ENCODE measurements around the gene FLNA.

Gene FLNA

GRCh38 chrX:154380153-154380552 lies 5.7 kb upstream of the FLNA start:
- Histone ChIP-seq H3K79me1 (ENCODE audit: low read length) (no peaks in the 10 kb centered on the region), H3K79me2 (ENCODE audit: control insufficient read depth, insufficient read depth, low read length) (peaks cover 4% of the 10 kb centered on the region), H3K18ac (ENCODE audit: low read length) (no peak overlapping the region), H3K36me3 (ENCODE audit: control insufficient read depth, insufficient read depth, low read length) (no peaks in the 10 kb centered on the region), H3K4me2 (ENCODE audit: low read length) (peak overlapping the region; percentile 54), H4K5ac (ENCODE audit: low read length) (no peak overlapping the region), H2BK15ac (replicated peaks; ENCODE audit: low read depth) (no peak overlapping the region), H3K4ac (ENCODE audit: low read depth, low read length) (no peak overlapping the region), H3K27ac (ENCODE audit: low read depth, low read length) (no peak overlapping the region), H3K56ac (ENCODE audit: low read length) (peak overlapping the region; percentile 86), H3K4me1 (ENCODE audit: control insufficient read depth, low read depth, low read length) (no peaks in the 10 kb centered on the region), H4K8ac (ENCODE audit: low read depth, low read length) (no peak overlapping the region), H3K23ac (ENCODE audit: low read length) (no peak overlapping the region), H2BK5ac (ENCODE audit: low read length) (no peak overlapping the region), H2AK5ac (ENCODE audit: low read length) (no peak overlapping the region), H3K27me3 (ENCODE audit: insufficient read depth, low read length, poor library complexity) (no peaks in the 10 kb centered on the region), H2BK120ac (ENCODE audit: low read depth, low read length) (no peak overlapping the region), H3K9ac (ENCODE audit: low read length) (peak overlapping the region; percentile 80), H3K4me3 (ENCODE audit: low read length) (peak overlapping the region; percentile 71)
- DNase-seq, result no peak
- WGBS (ENCODE audit: extremely low coverage, insufficient coverage, low lambda C conversion rate), result no CpG with 5 or more reads among the region's 13 CpGs

DNA sequence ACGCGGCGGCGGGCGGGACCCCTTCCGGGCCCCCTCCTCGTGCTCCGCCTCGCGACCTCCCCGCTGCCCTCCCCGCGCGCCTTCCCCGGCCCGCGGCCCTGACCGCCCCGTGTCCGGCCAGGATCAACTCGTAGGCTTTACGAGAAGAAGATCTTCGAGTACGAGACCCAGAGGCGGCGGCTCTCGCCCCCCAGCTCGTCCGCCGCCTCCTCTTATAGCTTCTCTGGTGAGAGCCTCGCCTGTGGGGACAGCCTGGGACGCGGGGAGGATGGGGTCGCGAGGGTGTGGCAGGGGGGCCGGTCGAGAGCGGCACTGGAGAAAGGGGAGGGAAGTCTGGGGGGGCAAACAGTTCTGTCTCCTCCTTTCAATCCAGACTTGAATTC lies 5.1 kb upstream of the FLNA start:
- Histone ChIP-seq H4K5ac (ENCODE audit: low read length) (no peak overlapping the region), H3K4ac (ENCODE audit: low read depth, low read length) (no peak overlapping the region), H2BK120ac (ENCODE audit: low read depth, low read length) (no peak overlapping the region), H3K23ac (ENCODE audit: low read length) (peak overlapping the region; percentile 24), H3K27ac (ENCODE audit: low read depth, low read length) (peak overlapping the region; percentile 43), H3K4me1 (ENCODE audit: control insufficient read depth, low read depth, low read length) (no peaks in the 10 kb centered on the region), H3K4me3 (ENCODE audit: low read length) (peak overlapping the region; percentile 71), H4K8ac (ENCODE audit: low read depth, low read length) (no peak overlapping the region), H3K4me2 (ENCODE audit: low read length) (peak overlapping the region; percentile 54), H3K18ac (ENCODE audit: low read length) (peak overlapping the region; percentile 22), H2AK5ac (ENCODE audit: low read length) (no peak overlapping the region), H2BK15ac (replicated peaks; ENCODE audit: low read depth) (no peak overlapping the region), H3K9ac (ENCODE audit: low read length) (peak overlapping the region; percentile 80), H2BK5ac (ENCODE audit: low read length) (no peak overlapping the region), H3K79me2 (ENCODE audit: control insufficient read depth, insufficient read depth, low read length) (peaks cover 4% of the 10 kb centered on the region), H3K56ac (ENCODE audit: low read length) (peak overlapping the region; percentile 86), H3K36me3 (ENCODE audit: control insufficient read depth, insufficient read depth, low read length) (no peaks in the 10 kb centered on the region), H3K27me3 (ENCODE audit: insufficient read depth, low read length, poor library complexity) (no peaks in the 10 kb centered on the region), H3K79me1 (ENCODE audit: low read length) (no peaks in the 10 kb centered on the region)
- no peak for DNase-seq
- no CpG with 5 or more reads among the region's 38 CpGs for WGBS (ENCODE audit: extremely low coverage, insufficient coverage, low lambda C conversion rate)

GRCh38 chrX:154378799-154379568 lies 4.5 kb upstream of the FLNA start, which contains the start of gene EMD:
Gene EMD, plus strand, starts transcription at chrX:154379295. Its CDS starts 190 bp downstream, at chrX:154379485.
- Histone ChIP-seq H3K23ac (ENCODE audit: low read length) (peak within 1 kb of the TSS; percentile 24), H3K4me3 (ENCODE audit: low read length) (peak within 1 kb of the TSS; percentile 71), H3K27ac (ENCODE audit: low read depth, low read length) (peak within 1 kb of the TSS; percentile 94), H2AK5ac (ENCODE audit: low read length) (no peak within 1 kb of the TSS), H3K4me2 (ENCODE audit: low read length) (peak within 1 kb of the TSS; percentile 54), H2BK5ac (ENCODE audit: low read length) (no peak within 1 kb of the TSS), H4K5ac (ENCODE audit: low read length) (no peak within 1 kb of the TSS), H2BK120ac (ENCODE audit: low read depth, low read length) (no peak within 1 kb of the TSS), H3K4ac (ENCODE audit: low read depth, low read length) (peak within 1 kb of the TSS; percentile 92), H3K4me1 (ENCODE audit: control insufficient read depth, low read depth, low read length) (no peaks in the 10 kb centered on the region), H3K9ac (ENCODE audit: low read length) (peak within 1 kb of the TSS; percentile 82), H3K79me2 (ENCODE audit: control insufficient read depth, insufficient read depth, low read length) (peaks cover 4% of the 10 kb centered on the region), H3K56ac (ENCODE audit: low read length) (peak within 1 kb of the TSS; percentile 88), H3K27me3 (ENCODE audit: insufficient read depth, low read length, poor library complexity) (no peaks in the 10 kb centered on the region), H3K36me3 (ENCODE audit: control insufficient read depth, insufficient read depth, low read length) (no peaks in the 10 kb centered on the region), H3K79me1 (ENCODE audit: low read length) (no peaks in the 10 kb centered on the region), H4K8ac (ENCODE audit: low read depth, low read length) (no peak within 1 kb of the TSS), H3K18ac (ENCODE audit: low read length) (peak within 1 kb of the TSS; percentile 41), H2BK15ac (replicated peaks; ENCODE audit: low read depth) (no peak within 1 kb of the TSS)
- WGBS (ENCODE audit: extremely low coverage, insufficient coverage, low lambda C conversion rate), result no CpG with 5 or more reads among the region's 103 CpGs
- DNase-seq, result peak; percentile 98

GRCh38 chrX:154378059-154378798 lies 3.8 kb upstream of the FLNA start:
- Histone ChIP-seq H2BK5ac (ENCODE audit: low read length) (no peak overlapping the region), H4K8ac (ENCODE audit: low read depth, low read length) (no peak overlapping the region), H3K23ac (ENCODE audit: low read length) (no peak overlapping the region), H3K18ac (ENCODE audit: low read length) (peak overlapping the region; percentile 41), H4K5ac (ENCODE audit: low read length) (no peak overlapping the region), H3K27ac (ENCODE audit: low read depth, low read length) (peak overlapping the region; percentile 94), H3K4me3 (ENCODE audit: low read length) (no peak overlapping the region), H3K4me2 (ENCODE audit: low read length) (peak overlapping the region; percentile 31), H3K9ac (ENCODE audit: low read length) (peak overlapping the region; percentile 82), H2AK5ac (ENCODE audit: low read length) (no peak overlapping the region), H2BK120ac (ENCODE audit: low read depth, low read length) (no peak overlapping the region), H3K36me3 (ENCODE audit: control insufficient read depth, insufficient read depth, low read length) (no peaks in the 10 kb centered on the region), H2BK15ac (replicated peaks; ENCODE audit: low read depth) (no peak overlapping the region), H3K4ac (ENCODE audit: low read depth, low read length) (peak overlapping the region; percentile 92), H3K79me2 (ENCODE audit: control insufficient read depth, insufficient read depth, low read length) (peaks cover 4% of the 10 kb centered on the region), H3K4me1 (ENCODE audit: control insufficient read depth, low read depth, low read length) (no peaks in the 10 kb centered on the region), H3K79me1 (ENCODE audit: low read length) (no peaks in the 10 kb centered on the region), H3K56ac (ENCODE audit: low read length) (peak overlapping the region; percentile 88), H3K27me3 (ENCODE audit: insufficient read depth, low read length, poor library complexity) (no peaks in the 10 kb centered on the region)
- no peak for DNase-seq
- no CpG with 5 or more reads among the region's 79 CpGs for WGBS (ENCODE audit: extremely low coverage, insufficient coverage, low lambda C conversion rate)

DNA sequence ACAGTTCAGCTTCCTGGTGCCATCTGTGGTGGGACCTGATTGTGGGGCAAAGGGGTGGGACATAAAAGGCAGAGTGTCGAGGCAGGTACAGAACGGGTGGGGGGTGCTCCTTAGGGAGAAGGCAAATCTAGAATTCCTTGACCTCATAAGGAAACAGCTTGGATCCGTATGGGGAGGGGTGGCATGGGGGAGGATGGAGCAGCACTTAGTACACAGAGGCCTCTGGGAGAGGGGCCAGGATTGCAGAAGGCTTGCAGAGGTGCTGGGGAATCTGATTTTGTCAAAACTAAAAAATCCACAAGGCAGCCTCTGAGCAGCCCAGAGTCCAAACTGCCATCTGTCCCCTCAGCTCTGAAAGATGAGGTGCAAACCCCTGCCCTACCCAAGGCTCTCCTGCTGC lies 2.3 kb upstream of the FLNA start:
- H3K4me2 ChIP-seq (ENCODE audit: low read length), result no peak overlapping the region
- H3K9ac ChIP-seq (ENCODE audit: low read length), result no peak overlapping the region
- no peak overlapping the region for H3K23ac ChIP-seq (ENCODE audit: low read length)
- no peak overlapping the region for H4K8ac ChIP-seq (ENCODE audit: low read depth, low read length)
- no peak overlapping the region for H2BK15ac ChIP-seq (replicated peaks; ENCODE audit: low read depth)
- no peak overlapping the region for H3K18ac ChIP-seq (ENCODE audit: low read length)
- no peak for DNase-seq
- H3K79me1 ChIP-seq (ENCODE audit: low read length), result no peaks in the 10 kb centered on the region
- H2BK120ac ChIP-seq (ENCODE audit: low read depth, low read length), result no peak overlapping the region
- no peak overlapping the region for H3K56ac ChIP-seq (ENCODE audit: low read length)
- no peak overlapping the region for H2BK5ac ChIP-seq (ENCODE audit: low read length)
- no peak overlapping the region for H3K27ac ChIP-seq (ENCODE audit: low read depth, low read length)
- H3K4me3 ChIP-seq (ENCODE audit: low read length), result no peak overlapping the region
- H3K79me2 ChIP-seq (ENCODE audit: control insufficient read depth, insufficient read depth, low read length), result peaks cover 4% of the 10 kb centered on the region
- H3K4me1 ChIP-seq (ENCODE audit: control insufficient read depth, low read depth, low read length), result no peaks in the 10 kb centered on the region
- WGBS (ENCODE audit: extremely low coverage, insufficient coverage, low lambda C conversion rate), result no CpG with 5 or more reads among the region's 3 CpGs
- H3K27me3 ChIP-seq (ENCODE audit: insufficient read depth, low read length, poor library complexity), result no peaks in the 10 kb centered on the region
- no peak overlapping the region for H2AK5ac ChIP-seq (ENCODE audit: low read length)
- no peak overlapping the region for H4K5ac ChIP-seq (ENCODE audit: low read length)
- H3K4ac ChIP-seq (ENCODE audit: low read depth, low read length), result no peak overlapping the region
- H3K36me3 ChIP-seq (ENCODE audit: control insufficient read depth, insufficient read depth, low read length), result no peaks in the 10 kb centered on the region

Data from mesendoderm (in vitro differentiated cells).